MM.1S (cell line): ENCODE data around the gene AP2A1.

Experiments used
- DNase-seq: peaks from one replicate; pipeline ENCODE4 v3.0.0-alpha.2; 2015
- H2AFZ ChIP-seq: fragments of 300-600 bp; sonication (generic); 2 replicates; pipeline ENCODE4 v1.6.0; 2016; ENCODE audit warnings: antibody characterized with exemption, low read length
- H3F3A ChIP-seq: fragments of 300-600 bp; sonication (generic); 2 replicates; pipeline ENCODE4 v1.6.1; 2016; ENCODE audit warnings: mild to moderate bottlenecking, antibody characterized with exemption, low read length, moderate library complexity, mixed read lengths; ENCODE audit not compliant: insufficient read depth
- H3K27ac ChIP-seq: fragments of 300-600 bp; sonication (generic); 2 replicates; pipeline ENCODE4 v1.5.1; 2016; ENCODE audit warnings: mild to moderate bottlenecking, low read length
- H3K27me3 ChIP-seq: fragments of 300-600 bp; sonication (generic); replicated peaks from 2 replicates; pipeline ENCODE4 v1.6.0; 2016; ENCODE audit warnings: low read length; ENCODE audit not compliant: insufficient read depth
- H3K36me3 ChIP-seq: fragments of 300-600 bp; sonication (generic); replicated peaks from 2 replicates; pipeline ENCODE4 v1.6.1; 2016; ENCODE audit warnings: mild to moderate bottlenecking, low read length, mixed read lengths; ENCODE audit not compliant: insufficient read depth
- H3K4me1 ChIP-seq: fragments of 300-600 bp; sonication (generic); 2 replicates; pipeline ENCODE4 v1.6.1; 2016; ENCODE audit warnings: low read length, mixed read lengths
- H3K4me2 ChIP-seq: fragments of 300-600 bp; sonication (generic); 2 replicates; pipeline ENCODE4 v1.6.0; 2016; ENCODE audit warnings: low read depth, low read length
- H3K4me3 ChIP-seq: fragments of 300-600 bp; sonication (generic); 2 replicates; pipeline ENCODE4 v1.5.1; 2016; ENCODE audit warnings: low read length, mixed read lengths
- H3K79me2 ChIP-seq: fragments of 300-600 bp; sonication (generic); 2 replicates; pipeline ENCODE4 v1.6.1; 2016; ENCODE audit warnings: mixed run types, low read length, mixed read lengths
- H3K9ac ChIP-seq: fragments of 300-600 bp; sonication (generic); 2 replicates; pipeline ENCODE4 v1.6.1; 2016; ENCODE audit warnings: low read length, mixed read lengths
- H3K9me2 ChIP-seq: fragments of 300-600 bp; sonication (generic); replicated peaks from 2 replicates; pipeline ENCODE4 v1.6.1; 2016; ENCODE audit warnings: mild to moderate bottlenecking, low read length, mixed read lengths; ENCODE audit not compliant: insufficient read depth
- H3K9me3 ChIP-seq: fragments of 300-600 bp; sonication (generic); replicated peaks from 2 replicates; pipeline ENCODE4 v1.6.1; 2016; ENCODE audit warnings: mild to moderate bottlenecking, low read length, mixed read lengths; ENCODE audit not compliant: insufficient read depth
- H4K20me1 ChIP-seq: fragments of 300-600 bp; sonication (generic); 2 replicates; pipeline ENCODE4 v1.6.1; 2016; ENCODE audit warnings: mild to moderate bottlenecking, low read length, moderate library complexity, mixed read lengths; ENCODE audit not compliant: insufficient read depth
- CTCF ChIP-seq: fragments of 300-600 bp; sonication (generic); IDR thresholded peaks from 2 replicates; pipeline ENCODE4 v1.5.1; 2016; ENCODE audit warnings: antibody characterized with exemption, low read length, mixed read lengths
- EZH2 ChIP-seq: fragments of 300-600 bp; sonication (generic); optimal IDR thresholded peaks from 2 replicates; pipeline ENCODE3; 2017; ENCODE audit warnings: low read depth, mild to moderate bottlenecking, antibody characterized with exemption, low read length, mixed read lengths
- EZH2phosphoT487 ChIP-seq: fragments of 300-600 bp; sonication (generic); IDR thresholded peaks from 2 replicates; pipeline ENCODE4 v1.6.1; 2018; ENCODE audit warnings: antibody characterized with exemption, low read length

The AP2A1 gene

DNA sequence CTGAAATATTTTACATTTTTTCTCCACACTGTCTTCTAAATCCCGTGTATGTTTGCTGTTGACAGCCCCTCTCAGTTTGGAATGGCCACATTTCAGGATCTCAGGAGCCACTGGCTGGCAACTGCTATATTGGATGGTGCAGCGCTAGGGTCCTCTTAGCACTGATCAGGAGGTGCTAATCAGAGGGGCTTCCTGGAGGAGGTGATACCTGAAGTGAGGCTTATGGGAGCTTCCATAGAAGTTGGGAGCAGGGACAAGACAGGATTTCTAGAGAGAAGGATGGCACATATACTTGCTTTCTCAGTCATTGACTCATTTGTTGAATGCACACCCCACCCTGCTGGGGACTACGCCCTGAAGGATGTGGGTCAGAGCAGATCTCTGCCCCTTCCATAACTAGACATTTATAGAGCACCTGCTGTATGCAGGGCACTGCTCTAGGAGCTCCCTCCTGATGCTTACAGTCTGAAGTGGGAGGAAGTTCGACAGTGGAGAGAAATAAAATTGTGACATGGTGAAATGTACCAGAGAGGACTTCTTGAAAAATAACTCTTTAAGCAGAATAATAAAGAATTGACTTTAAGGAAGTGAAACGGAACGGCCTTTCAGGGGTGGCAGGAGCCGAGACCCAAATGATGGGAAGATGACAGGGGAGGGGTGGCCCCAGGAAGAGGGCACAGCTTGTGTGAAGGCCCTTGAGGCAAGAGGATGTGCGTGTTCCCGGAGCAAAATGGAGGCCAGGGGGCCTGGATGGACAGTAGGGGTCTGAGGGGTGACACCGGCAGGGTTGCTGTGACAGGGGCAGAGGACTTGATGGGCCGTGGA is 13.1 kb downstream of the AP2A1 start:
- no peaks in the 10 kb centered on the region for H3K4me1 ChIP-seq
- H3F3A ChIP-seq: no peaks in the 10 kb centered on the region
- TF ChIP-seq EZH2phosphoT487: no peak
- no peak for TF ChIP-seq EZH2
- TF ChIP-seq CTCF: no peak
- no peaks in the 10 kb centered on the region for H3K9me2 ChIP-seq
- H3K4me3 ChIP-seq: no peak overlapping the region
- no peak overlapping the region for H2AFZ ChIP-seq
- no peaks in the 10 kb centered on the region for H3K27me3 ChIP-seq
- no peaks in the 10 kb centered on the region for H3K79me2 ChIP-seq
- DNase-seq: no peak
- H3K4me2 ChIP-seq: no peak overlapping the region
- no peaks in the 10 kb centered on the region for H3K36me3 ChIP-seq
- no peak overlapping the region for H3K9ac ChIP-seq
- no peaks in the 10 kb centered on the region for H4K20me1 ChIP-seq
- no peak overlapping the region for H3K27ac ChIP-seq
- no peaks in the 10 kb centered on the region for H3K9me3 ChIP-seq

DNA sequence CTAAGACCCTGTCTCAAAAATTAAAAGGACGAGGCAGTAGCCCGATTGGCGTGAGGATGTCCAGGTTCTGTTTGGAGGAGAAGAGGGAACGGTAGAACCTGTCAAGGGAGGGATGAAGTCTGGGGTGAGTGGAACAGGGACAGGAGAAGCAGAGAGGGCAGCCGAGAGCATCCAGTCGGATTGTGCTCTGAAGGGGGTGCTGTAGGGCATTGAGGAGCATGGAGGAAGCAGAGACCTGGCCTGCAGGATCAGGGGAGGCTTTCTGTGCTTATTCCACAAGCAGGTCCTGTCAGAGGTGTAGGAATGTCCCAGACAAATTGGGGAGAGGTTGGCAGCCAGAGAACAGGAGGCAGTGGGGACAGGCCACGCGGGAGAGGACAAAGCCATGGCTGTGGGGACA is 14.1 kb downstream of the AP2A1 start:
- H4K20me1 ChIP-seq: no peaks in the 10 kb centered on the region
- no peak overlapping the region for H2AFZ ChIP-seq
- no peaks in the 10 kb centered on the region for H3K9me3 ChIP-seq
- H3K27ac ChIP-seq: no peak overlapping the region
- no peaks in the 10 kb centered on the region for H3K27me3 ChIP-seq
- no peak overlapping the region for H3K4me2 ChIP-seq
- no peaks in the 10 kb centered on the region for H3K36me3 ChIP-seq
- no peak overlapping the region for H3K9ac ChIP-seq
- TF ChIP-seq EZH2phosphoT487 (no peak), CTCF (no peak), EZH2 (no peak)
- no peaks in the 10 kb centered on the region for H3K79me2 ChIP-seq
- no peak overlapping the region for H3K4me3 ChIP-seq
- no peaks in the 10 kb centered on the region for H3K4me1 ChIP-seq
- no peaks in the 10 kb centered on the region for H3K9me2 ChIP-seq
- no peak for DNase-seq
- no peaks in the 10 kb centered on the region for H3F3A ChIP-seq

GRCh38 chr19:49781394-49781793 is 14.6 kb downstream of the AP2A1 start:
- no peak for TF ChIP-seq CTCF
- TF ChIP-seq EZH2: no peak
- no peak for TF ChIP-seq EZH2phosphoT487
- no peaks in the 10 kb centered on the region for H3K27me3 ChIP-seq
- no peaks in the 10 kb centered on the region for H3K4me1 ChIP-seq
- no peak overlapping the region for H3K27ac ChIP-seq
- H2AFZ ChIP-seq: no peak overlapping the region
- no peaks in the 10 kb centered on the region for H4K20me1 ChIP-seq
- H3K9ac ChIP-seq: no peak overlapping the region
- no peaks in the 10 kb centered on the region for H3K9me2 ChIP-seq
- H3K4me3 ChIP-seq: no peak overlapping the region
- no peaks in the 10 kb centered on the region for H3K9me3 ChIP-seq
- DNase-seq: no peak
- no peaks in the 10 kb centered on the region for H3F3A ChIP-seq
- H3K4me2 ChIP-seq: no peak overlapping the region
- no peaks in the 10 kb centered on the region for H3K79me2 ChIP-seq
- no peaks in the 10 kb centered on the region for H3K36me3 ChIP-seq
